PC-3 (cell line): ENCODE data around the gene S100A8.

ENCODE experiments used
- CTCF ChIP-seq: fragments of 300-600 bp; sonication (generic); conservative IDR thresholded peaks from 2 replicates; pipeline ENCODE4 v1.5.1; 2017; ENCODE audit warnings: antibody characterized with exemption, low read depth, mild to moderate bottlenecking, low read length
- EZH2phosphoT487 ChIP-seq: fragments of 300-600 bp; sonication (generic); IDR thresholded peaks from 2 replicates; pipeline ENCODE4 v1.6.1; 2018; ENCODE audit warnings: mild to moderate bottlenecking, antibody characterized with exemption, low read length, borderline replicate concordance

- TF ChIP-seq CTCF: no peak
- no peak for TF ChIP-seq EZH2phosphoT487
These were observed 23.8 kb downstream of the S100A8 start for GRCh38 chr1:153367090-153367489.
